ENCODE measurements around the gene MUC15.

GRCh38 chr11:26578998-26579661 lies 7.1 kb upstream of the MUC15 start:
- TF ChIP-seq CTCF (conservative IDR thresholded peaks at IDR 0.05; ENCODE audit: low read length) (no peak), EZH2phosphoT487 (IDR thresholded peaks at IDR 0.05; ENCODE audit: borderline replicate concordance) (no peak)

Measured in Loucy (cell line).